SK-N-SH (cell line): ENCODE results near the gene SETD1B. TPM values are rescaled to one million over a fixed set of nuclear protein-coding genes. Genes with fewer than 3 reads are reported as not detected.
A peak's percentile ranks its signal among the peaks of the same experiment; 100 is the strongest.

Experiments used
- CTCF ChIA-PET: fragments of 300-600, 350-600 bp; formaldehyde crosslinking; extraction: SDS; loops from one replicate; lab custom pipeline; 2021; lab: Yijun Ruan, JAX
- POLR2A ChIA-PET: fragments of 350-600 bp; sonication (Branson Sonifier 250); formaldehyde crosslinking; extraction: SDS; loops from one replicate; lab custom pipeline; 2020; ENCODE audit warnings: antibody characterized with exemption, inconsistent platforms; lab: Yijun Ruan, JAX
- DNase-seq: peaks from one replicate; pipeline ENCODE4 v3.0.0; 2012
- H2AFZ ChIP-seq: fragments of 200-600 bp; sonication (generic); 2 replicates; pipeline ENCODE4 v1.8.1; 2016; ENCODE audit warnings: antibody characterized with exemption, mild to moderate bottlenecking, low read depth
- H3F3A ChIP-seq: fragments of 200-600 bp; sonication (generic); replicated peaks from 2 replicates; pipeline ENCODE3; 2016; ENCODE audit warnings: antibody characterized with exemption, mild to moderate bottlenecking; ENCODE audit not compliant: insufficient read depth
- H3K27ac ChIP-seq, 2 experiments: fragments of 200-500 bp in 1 of 2; fragments of 200-600 bp in 1 of 2; sonication (Bioruptor generic) in 1 of 2; sonication (generic), shearing (Covaris generic) in 1 of 2; 2 replicates each; pipeline versions ENCODE4 v1.5.1 to v1.6.1; 2014 to 2016; ENCODE audit warnings: low read depth in 2 of 2, inconsistent platforms in 1 of 2, low read length in 1 of 2, mild to moderate bottlenecking in 1 of 2, mixed read lengths in 1 of 2
- H3K27me3 ChIP-seq: fragments of 200-600 bp; sonication (generic), shearing (Covaris generic); 2 replicates; pipeline ENCODE4 v1.6.1; 2016; ENCODE audit warnings: mixed run types; ENCODE audit not compliant: insufficient read depth
- H3K36me3 ChIP-seq, 2 experiments: fragments of 200-500 bp in 1 of 2; fragments of 200-600 bp in 1 of 2; sonication (Bioruptor generic) in 1 of 2; sonication (generic) in 1 of 2; replicated peaks in 1 of 2; 2 replicates each; pipeline versions ENCODE3 to v1.5.1; 2014 to 2016; ENCODE audit warnings: low read length in 1 of 2, mild to moderate bottlenecking in 1 of 2; ENCODE audit not compliant: insufficient read depth in 2 of 2, control insufficient read depth in 1 of 2
- H3K4me1 ChIP-seq, 2 experiments: fragments of 200-500 bp in 1 of 2; fragments of 200-600 bp in 1 of 2; sonication (Bioruptor generic) in 1 of 2; sonication (generic), shearing (Covaris generic) in 1 of 2; 2 replicates each; pipeline versions ENCODE4 v1.5.1 to v1.6.1; 2014 to 2016; ENCODE audit warnings: low read depth in 1 of 2, low read length in 1 of 2, mixed run types in 1 of 2; ENCODE audit not compliant: insufficient read depth in 2 of 2, control insufficient read depth in 1 of 2
- H3K4me2 ChIP-seq: fragments of 200-600 bp; sonication (generic), shearing (Covaris generic); 2 replicates; pipeline ENCODE4 v1.6.1; 2017; ENCODE audit warnings: mixed run types
- H3K4me3 ChIP-seq, 2 experiments: fragments of 200-500 bp in 1 of 2; fragments of 200-600 bp in 1 of 2; sonication (Bioruptor generic) in 1 of 2; sonication (generic), shearing (Covaris generic) in 1 of 2; 2 replicates each; pipeline versions ENCODE4 v1.5.1 to v1.8.1; 2014 to 2016; ENCODE audit warnings: low read depth in 2 of 2, inconsistent platforms in 1 of 2, low read length in 1 of 2, mild to moderate bottlenecking in 1 of 2, mixed read lengths in 1 of 2, moderate library complexity in 1 of 2
- H3K79me2 ChIP-seq: fragments of 200-600 bp; sonication (generic); 2 replicates; pipeline ENCODE4 v1.8.1; 2017; ENCODE audit warnings: mild to moderate bottlenecking; ENCODE audit not compliant: insufficient read depth
- H3K9ac ChIP-seq: fragments of 200-600 bp; sonication (generic); 2 replicates; pipeline ENCODE4 v1.6.1; 2017; ENCODE audit warnings: mixed run types
- H3K9me2 ChIP-seq: fragments of 200-600 bp; sonication (generic); 2 replicates; pipeline ENCODE4 v1.6.1; 2017; ENCODE audit warnings: mixed run types
- H3K9me3 ChIP-seq: fragments of 200-600 bp; sonication (generic); 2 replicates; pipeline ENCODE4 v1.6.1; 2017; ENCODE audit warnings: mixed run types, mild to moderate bottlenecking, moderate library complexity
- H4K20me1 ChIP-seq: fragments of 200-600 bp; sonication (generic); 2 replicates; pipeline ENCODE4 v1.6.1; 2017; ENCODE audit warnings: mild to moderate bottlenecking, mixed run types; ENCODE audit not compliant: insufficient read depth
- ELF1 ChIP-seq: IDR thresholded peaks from 2 replicates; pipeline ENCODE4 v1.4.0; 2012
- EP300 ChIP-seq, 2 experiments: IDR thresholded peaks; 2 replicates each; pipeline versions ENCODE4 v1.4.0 to v1.6.1; 2012; ENCODE audit warnings: borderline replicate concordance in 1 of 2, low read depth in 1 of 2, low read length in 1 of 2
- FOSL2 ChIP-seq: IDR thresholded peaks from 2 replicates; pipeline ENCODE4 v1.4.0; 2012; ENCODE audit warnings: low read depth, mild to moderate bottlenecking, moderate library complexity, borderline replicate concordance
- FOXM1 ChIP-seq: IDR thresholded peaks from 2 replicates; pipeline ENCODE4 v1.4.0; 2012; ENCODE audit warnings: low read depth, mild to moderate bottlenecking
- JUND ChIP-seq: IDR thresholded peaks from 2 replicates; pipeline ENCODE4 v1.4.0; 2012
- MAX ChIP-seq: IDR thresholded peaks from 2 replicates; pipeline ENCODE4 v1.4.0; 2012; ENCODE audit warnings: low read depth
- MEF2A ChIP-seq: IDR thresholded peaks from 2 replicates; pipeline ENCODE4 v1.4.0; 2012; ENCODE audit warnings: low read depth, borderline replicate concordance
- NFIC ChIP-seq: IDR thresholded peaks from 2 replicates; pipeline ENCODE4 v1.4.0; 2012; ENCODE audit warnings: borderline replicate concordance
- PBX3 ChIP-seq: IDR thresholded peaks from 2 replicates; pipeline ENCODE4; 2012
- POLR2AphosphoS5 ChIP-seq: IDR thresholded peaks from 2 replicates; pipeline ENCODE4 v1.6.1; 2012; ENCODE audit warnings: low read depth, low read length
- REST ChIP-seq: IDR thresholded peaks from 2 replicates; pipeline ENCODE4 v1.6.1; 2012; ENCODE audit warnings: mild to moderate bottlenecking, low read depth, low read length, moderate library complexity
- TAF1 ChIP-seq: IDR thresholded peaks from 2 replicates; pipeline ENCODE4 v1.6.1; 2012; ENCODE audit warnings: low read depth, mild to moderate bottlenecking, low read length, moderate library complexity, borderline replicate concordance
- TCF12 ChIP-seq: IDR thresholded peaks from 2 replicates; pipeline ENCODE4 v1.4.0; 2012
- TEAD4 ChIP-seq: IDR thresholded peaks from 2 replicates; pipeline ENCODE4 v1.4.0; 2012; ENCODE audit warnings: mild to moderate bottlenecking, borderline replicate concordance; ENCODE audit not compliant: insufficient read depth
- WGBS: methylation state at CpG from one replicate; pipeline ENCODE4 v1.1.6; 2017; ENCODE audit warnings: low lambda C conversion rate; 5-methylcytosine and 5-hydroxymethylcytosine counted together
- polyA plus RNA-seq, 3 experiments: library from polyadenylated mRNA; depleted of rRNA; stranded (reverse); fragments of >200 nt; gene quantifications; 2 replicates each; pipeline ENCODE4 v1.2.3, GENCODE V29; 2012

The SETD1B gene
- polyA plus RNA-seq, 1 of the 3 experiments (the other 2 are of a cell fraction) = 2.0 TPM

- TF ChIP-seq MEF2A = no peak
- TF ChIP-seq EP300 (IDR thresholded peaks at IDR 0.05; ENCODE audit: borderline replicate concordance in 1 of 2, low read depth in 1 of 2, low read length in 1 of 2) = no peak
- TF ChIP-seq, all 33 proteins: peak for 0
These were observed 54.5 kb downstream of the SETD1B start (continued) for GRCh38 chr12:121858318-121858661.

- 65% methylated on average over 15 of the region's 16 CpGs for WGBS
- DNase-seq = no peak
These were observed 55.1 kb downstream of the SETD1B start, which contains the start of gene HPD for GRCh38 chr12:121858662-121859572. Gene HPD (minus strand): TSS chr12:121858859. CDS start chr12:121858823, 36 bp downstream.

More at GRCh38 chr12:121858662-121859572, 55.1 kb downstream of the SETD1B start, which contains the start of gene HPD:
- peak within 1 kb of the TSS; percentile 1 for H3K9ac ChIP-seq
- H3K79me2 ChIP-seq = no peaks in the 10 kb centered on the region
- H3K4me3 ChIP-seq = no peak within 1 kb of the TSS
- H3F3A ChIP-seq = peaks cover 27% of the 10 kb centered on the region
- H3K9me2 ChIP-seq = no peaks in the 10 kb centered on the region
- POLR2A ChIA-PET = no interaction called here
- H3K27ac ChIP-seq = peak within 1 kb of the TSS; percentile 36 to 78
- no peaks in the 10 kb centered on the region for H3K27me3 ChIP-seq
- no peaks in the 10 kb centered on the region for H4K20me1 ChIP-seq
- no peaks in the 10 kb centered on the region for H3K36me3 ChIP-seq
- peak within 1 kb of the TSS; percentile 44; the same call in 1 of the 2 replicates for H2AFZ ChIP-seq
- no peaks in the 10 kb centered on the region for H3K9me3 ChIP-seq
- H3K4me1 ChIP-seq = peaks cover 7 to 15% of the 10 kb centered on the region in 2 experiments; a peak in 3 of 4 replicates
- CTCF ChIA-PET = interaction anchor here (0.7 to 1.4 kb wide), 2 partner anchors 64 to 65 kb away, joined by 4 read pairs; partner anchors contain the start of gene RHOF
- TF ChIP-seq MAX (peak; percentile 76), TCF12 (peak; percentile 71), FOXM1 (no peak), TEAD4 (peak; percentile 89), ELF1 (no peak), JUND (peak; percentile 97), POLR2AphosphoS5 (peak; percentile 42; the same call in 1 of the 2 replicates), REST (no peak), FOSL2 (peak; percentile 81), PBX3 (peak; percentile 97), TAF1 (peak; percentile 37; the same call in 1 of the 2 replicates), NFIC (peak; percentile 79)
- H3K4me2 ChIP-seq = peak within 1 kb of the TSS; percentile 22
